Measurements from ENCODE around the gene PPP1R17.

GRCh38 chr7:31642681-31643115 lies 44.3 kb upstream of the PPP1R17 start:
- TF ChIP-seq CTCF (conservative IDR thresholded peaks at IDR 0.05; ENCODE audit: low read depth in 2 of 2) (no peak), REST (IDR thresholded peaks at IDR 0.05; ENCODE audit: unreplicated experiment) (no peak), POLR2AphosphoS5 (IDR thresholded peaks at IDR 0.05; ENCODE audit: low read depth) (no peak), EZH2 (IDR thresholded peaks at IDR 0.05; ENCODE audit: low read depth, unreplicated experiment) (no peak), EZH2phosphoT487 (IDR thresholded peaks at IDR 0.05; ENCODE audit: unreplicated experiment) (no peak)
